AG09309 (cell line): ENCODE data around the gene PAX8.

ENCODE experiments used
- DNase-seq: peaks from one replicate; pipeline ENCODE4 v3.0.0-alpha.2; 2010; ENCODE audit warnings: low read depth
- H3K4me3 ChIP-seq: 2 replicates; pipeline ENCODE4 v1.5.1; 2011; ENCODE audit warnings: mild to moderate bottlenecking, low read depth, low read length, moderate library complexity; ENCODE audit not compliant: control insufficient read depth
- CTCF ChIP-seq: IDR thresholded peaks from 2 replicates; pipeline ENCODE4 v1.5.1; 2011; ENCODE audit warnings: mild to moderate bottlenecking, low read depth, low read length, inconsistent platforms; ENCODE audit not compliant: insufficient read depth, control insufficient read depth; ENCODE audit errors: missing control alignments

PAX8 gene

GRCh38 chr2:113178069-113178746 lies 100.5 kb downstream of the PAX8 start:
- no peak for TF ChIP-seq CTCF
- no peak overlapping the region for H3K4me3 ChIP-seq
- DNase-seq: no peak

GRCh38 chr2:113176696-113177355 lies 101.9 kb downstream of the PAX8 start:
- no peak for TF ChIP-seq CTCF
- no peak overlapping the region for H3K4me3 ChIP-seq
- no peak for DNase-seq

- no peak overlapping the region for H3K4me3 ChIP-seq
- DNase-seq: no peak
- TF ChIP-seq CTCF: no peak
Measured at GRCh38 chr2:113175736-113176695, 102.7 kb downstream of the PAX8 start.

GRCh38 chr2:113175042-113175628 lies 103.6 kb downstream of the PAX8 start:
- H3K4me3 ChIP-seq: no peak overlapping the region
- no peak for DNase-seq

GRCh38 chr2:113174376-113174750 lies 104.4 kb downstream of the PAX8 start:
- DNase-seq: no peak
- H3K4me3 ChIP-seq: no peak overlapping the region
- TF ChIP-seq CTCF: no peak

More at GRCh38 chr2:113175042-113175628, 103.6 kb downstream of the PAX8 start:
- no peak for TF ChIP-seq CTCF

- no peak for DNase-seq
- TF ChIP-seq CTCF: no peak
- H3K4me3 ChIP-seq: no peak within 1 kb of the TSS
Measured at GRCh38 chr2:113173542-113174375, 105.0 kb downstream of the PAX8 start, which contains the start of gene PSD4. Gene PSD4 (plus strand): TSS chr2:113173971. CDS start chr2:113182457, 8,486 bp downstream.
